Testis (tissue), 2 donors: ENCODE results near the gene FLT4.

Experiments
- CTCF ChIP-seq, 3 experiments: fragments of 450-650 bp in 2 of 3; fragments of 200-600 bp in 1 of 3; sonication (generic) in 1 of 3; IDR thresholded peaks; one replicate each; pipeline ENCODE4 v1.5.1; 2016 to 2019; ENCODE audit warnings: antibody characterized with exemption in 3 of 3, mild to moderate bottlenecking in 2 of 3, moderate library complexity in 1 of 3
- POLR2A ChIP-seq: fragments of 450-650 bp; IDR thresholded peaks from one replicate; pipeline ENCODE4 v1.6.1; 2017; ENCODE audit warnings: antibody characterized with exemption, mild to moderate bottlenecking, moderate library complexity

- TF ChIP-seq CTCF (IDR thresholded peaks at IDR 0.05) (no peak), POLR2A (no peak)
Observed at GRCh38 chr5:180683220-180683922, 34.0 kb upstream of the FLT4 start.
